Tracheal epithelial cell (primary cell): ENCODE measurements around the gene SLFN11. TPM values are rescaled to one million over a fixed set of nuclear protein-coding genes. Genes with fewer than 3 reads are reported as not detected.

Source experiments
- total RNA-seq: library from RNA; depleted of rRNA; stranded (reverse); fragments of >200 nt; gene quantifications from 2 replicates; pipeline ENCODE4 v1.2.1, GENCODE V29; 2014

Gene SLFN11, protein sequence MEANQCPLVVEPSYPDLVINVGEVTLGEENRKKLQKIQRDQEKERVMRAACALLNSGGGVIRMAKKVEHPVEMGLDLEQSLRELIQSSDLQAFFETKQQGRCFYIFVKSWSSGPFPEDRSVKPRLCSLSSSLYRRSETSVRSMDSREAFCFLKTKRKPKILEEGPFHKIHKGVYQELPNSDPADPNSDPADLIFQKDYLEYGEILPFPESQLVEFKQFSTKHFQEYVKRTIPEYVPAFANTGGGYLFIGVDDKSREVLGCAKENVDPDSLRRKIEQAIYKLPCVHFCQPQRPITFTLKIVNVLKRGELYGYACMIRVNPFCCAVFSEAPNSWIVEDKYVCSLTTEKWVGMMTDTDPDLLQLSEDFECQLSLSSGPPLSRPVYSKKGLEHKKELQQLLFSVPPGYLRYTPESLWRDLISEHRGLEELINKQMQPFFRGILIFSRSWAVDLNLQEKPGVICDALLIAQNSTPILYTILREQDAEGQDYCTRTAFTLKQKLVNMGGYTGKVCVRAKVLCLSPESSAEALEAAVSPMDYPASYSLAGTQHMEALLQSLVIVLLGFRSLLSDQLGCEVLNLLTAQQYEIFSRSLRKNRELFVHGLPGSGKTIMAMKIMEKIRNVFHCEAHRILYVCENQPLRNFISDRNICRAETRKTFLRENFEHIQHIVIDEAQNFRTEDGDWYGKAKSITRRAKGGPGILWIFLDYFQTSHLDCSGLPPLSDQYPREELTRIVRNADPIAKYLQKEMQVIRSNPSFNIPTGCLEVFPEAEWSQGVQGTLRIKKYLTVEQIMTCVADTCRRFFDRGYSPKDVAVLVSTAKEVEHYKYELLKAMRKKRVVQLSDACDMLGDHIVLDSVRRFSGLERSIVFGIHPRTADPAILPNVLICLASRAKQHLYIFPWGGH
- 4.3 and 9.6 TPM in 2 replicates for total RNA-seq

DNA sequence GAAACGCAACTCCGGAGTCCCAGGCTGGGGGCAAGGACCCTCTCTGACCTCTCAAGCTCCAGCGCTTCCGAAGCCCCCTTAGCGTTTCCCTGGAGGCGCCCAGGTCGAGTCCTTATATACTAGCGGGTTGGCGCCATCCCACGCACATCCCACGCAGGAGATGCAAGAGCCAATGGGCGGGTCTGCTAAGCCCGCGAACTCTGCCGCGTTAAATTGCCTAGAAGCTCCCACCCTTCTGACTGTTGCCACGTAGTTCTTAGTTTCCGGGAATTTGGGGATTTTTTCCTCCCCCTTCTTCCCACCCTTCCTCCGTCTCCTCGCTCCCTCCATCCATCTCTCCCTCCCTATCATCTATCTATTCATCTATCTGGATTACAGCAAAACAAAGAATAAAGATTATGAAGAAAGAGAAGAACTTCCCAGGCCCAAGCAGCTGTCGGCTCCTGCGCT lies at the start of gene SLFN11:
SLFN11 (minus strand) TSS at position 88 of the 450 bp plus-strand sequence. CDS start 9,814 bp downstream, outside the sequence.

Other genes with a start within 250 kb of the SLFN11 start
- gene NLE1, start 231.3 kb downstream of the SLFN11 start, total RNA-seq: 32.4 and 46.7 TPM in 2 replicates
- not detected in 2 replicates for gene UNC45B, start 225.8 kb downstream of the SLFN11 start, total RNA-seq
- gene SLC35G3, start 179.2 kb downstream of the SLFN11 start, total RNA-seq: not detected in 2 replicates
- gene SLFN5, start 130.5 kb downstream of the SLFN11 start, total RNA-seq: 61.0 and 64.6 TPM in 2 replicates
- gene SLFN12, start 58.9 kb upstream of the SLFN11 start, total RNA-seq: 5.5 and 11.1 TPM in 2 replicates
- 1.2 and 2.1 TPM in 2 replicates for gene SLFN13, start 75.1 kb upstream of the SLFN11 start, total RNA-seq
- gene SLFN12L, start 164.1 kb upstream of the SLFN11 start, total RNA-seq: not detected in 2 replicates
- gene SLFN14, start 187.2 kb upstream of the SLFN11 start, total RNA-seq: not detected in 2 replicates
- gene PEX12, start 204.9 kb upstream of the SLFN11 start, total RNA-seq: 1.9 and 5.1 TPM in 2 replicates
- 44.3 and 58.3 TPM in 2 replicates for gene AP2B1, start 213.7 kb upstream of the SLFN11 start, total RNA-seq